ENCODE data around the gene ARHGAP10.

Gene ARHGAP10

DNA sequence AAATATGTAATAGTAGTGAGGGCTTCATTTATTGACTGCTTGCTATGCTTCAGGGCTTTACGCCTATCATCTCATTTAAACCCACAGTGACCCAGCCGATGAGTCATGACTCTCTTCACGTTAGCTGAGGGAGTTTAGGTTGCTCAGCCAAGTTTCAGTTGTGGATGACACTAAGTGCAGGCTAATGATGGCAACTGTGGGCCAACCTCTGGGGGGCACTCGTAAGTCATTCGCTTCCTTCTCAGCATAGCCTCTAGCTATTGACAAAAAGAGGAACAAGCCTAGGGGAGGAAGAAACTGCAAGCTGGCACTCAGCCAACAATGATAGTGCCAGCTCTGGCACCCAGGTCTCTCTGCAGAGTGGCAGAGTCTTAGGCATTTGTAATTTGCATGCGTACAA, 325.0 kb downstream of the ARHGAP10 start:
- no peak overlapping the region for H3K4me3 ChIP-seq (ENCODE audit: low read length)
- no peaks in the 10 kb centered on the region for H3K36me3 ChIP-seq (replicated peaks; ENCODE audit: insufficient read depth, low read length)
- no peaks in the 10 kb centered on the region for H3K9me2 ChIP-seq (replicated peaks; ENCODE audit: insufficient read depth, low read length)
- DNase-seq: peak; percentile 88
- H3K4me1 ChIP-seq (ENCODE audit: low read length): peaks cover 8% of the 10 kb centered on the region; the same call in 1 of the 2 replicates
- H3F3A ChIP-seq (ENCODE audit: insufficient read depth, low read length): no peaks in the 10 kb centered on the region
- H3K79me2 ChIP-seq (ENCODE audit: low read length): peaks cover 19% of the 10 kb centered on the region; the same call in 1 of the 2 replicates
- no peak overlapping the region for H2AFZ ChIP-seq (ENCODE audit: low read length)
- no peak overlapping the region for H3K4me2 ChIP-seq (ENCODE audit: low read depth, low read length)
- TF ChIP-seq, protein P1, sequence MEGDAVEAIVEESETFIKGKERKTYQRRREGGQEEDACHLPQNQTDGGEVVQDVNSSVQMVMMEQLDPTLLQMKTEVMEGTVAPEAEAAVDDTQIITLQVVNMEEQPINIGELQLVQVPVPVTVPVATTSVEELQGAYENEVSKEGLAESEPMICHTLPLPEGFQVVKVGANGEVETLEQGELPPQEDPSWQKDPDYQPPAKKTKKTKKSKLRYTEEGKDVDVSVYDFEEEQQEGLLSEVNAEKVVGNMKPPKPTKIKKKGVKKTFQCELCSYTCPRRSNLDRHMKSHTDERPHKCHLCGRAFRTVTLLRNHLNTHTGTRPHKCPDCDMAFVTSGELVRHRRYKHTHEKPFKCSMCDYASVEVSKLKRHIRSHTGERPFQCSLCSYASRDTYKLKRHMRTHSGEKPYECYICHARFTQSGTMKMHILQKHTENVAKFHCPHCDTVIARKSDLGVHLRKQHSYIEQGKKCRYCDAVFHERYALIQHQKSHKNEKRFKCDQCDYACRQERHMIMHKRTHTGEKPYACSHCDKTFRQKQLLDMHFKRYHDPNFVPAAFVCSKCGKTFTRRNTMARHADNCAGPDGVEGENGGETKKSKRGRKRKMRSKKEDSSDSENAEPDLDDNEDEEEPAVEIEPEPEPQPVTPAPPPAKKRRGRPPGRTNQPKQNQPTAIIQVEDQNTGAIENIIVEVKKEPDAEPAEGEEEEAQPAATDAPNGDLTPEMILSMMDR (IDR thresholded peaks at IDR 0.05; ENCODE audit: low read length): peak; percentile 81
- TF ChIP-seq EZH2phosphoT487 (IDR thresholded peaks at IDR 0.05; ENCODE audit: low read length): no peak
- no peak for TF ChIP-seq EZH2 (optimal IDR thresholded peaks at IDR 0.05; ENCODE audit: low read depth, low read length)
- no peaks in the 10 kb centered on the region for H3K27me3 ChIP-seq (replicated peaks; ENCODE audit: insufficient read depth, low read length)
- no peaks in the 10 kb centered on the region for H4K20me1 ChIP-seq (ENCODE audit: insufficient read depth, low read length)
- no peaks in the 10 kb centered on the region for H3K9me3 ChIP-seq (replicated peaks; ENCODE audit: insufficient read depth, low read length)
- H3K9ac ChIP-seq (ENCODE audit: low read length): no peak overlapping the region
- H3K27ac ChIP-seq (ENCODE audit: low read length): no peak overlapping the region

DNA sequence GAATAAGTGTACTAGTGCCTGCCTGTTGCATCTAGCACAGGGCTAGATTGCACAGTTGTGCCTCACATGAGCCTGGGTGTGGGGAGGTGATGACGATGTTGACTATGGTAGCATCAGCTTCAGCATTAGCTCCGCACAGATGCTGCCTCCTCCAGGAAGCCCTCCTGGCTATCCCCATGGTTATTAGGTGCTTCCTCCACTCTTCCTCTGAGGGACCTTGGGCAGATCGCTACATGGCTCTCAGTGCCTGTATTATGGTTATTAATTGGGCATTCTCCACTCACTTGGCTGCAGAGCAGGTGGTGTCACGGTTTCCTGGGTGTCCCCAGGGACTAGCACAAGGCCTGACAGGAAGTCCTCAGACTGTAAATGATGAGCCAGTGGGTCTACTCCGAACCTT, 325.6 kb downstream of the ARHGAP10 start:
- Histone ChIP-seq H3K79me2 (ENCODE audit: low read length) (peaks cover 19% of the 10 kb centered on the region; the same call in 1 of the 2 replicates), H3F3A (ENCODE audit: insufficient read depth, low read length) (no peaks in the 10 kb centered on the region), H3K4me3 (ENCODE audit: low read length) (no peak overlapping the region), H3K4me2 (ENCODE audit: low read depth, low read length) (no peak overlapping the region), H4K20me1 (ENCODE audit: insufficient read depth, low read length) (no peaks in the 10 kb centered on the region), H3K4me1 (ENCODE audit: low read length) (peaks cover 8% of the 10 kb centered on the region; the same call in 1 of the 2 replicates), H3K9me3 (replicated peaks; ENCODE audit: insufficient read depth, low read length) (no peaks in the 10 kb centered on the region), H3K27me3 (replicated peaks; ENCODE audit: insufficient read depth, low read length) (no peaks in the 10 kb centered on the region), H2AFZ (ENCODE audit: low read length) (no peak overlapping the region), H3K36me3 (replicated peaks; ENCODE audit: insufficient read depth, low read length) (no peaks in the 10 kb centered on the region), H3K9ac (ENCODE audit: low read length) (no peak overlapping the region), H3K9me2 (replicated peaks; ENCODE audit: insufficient read depth, low read length) (no peaks in the 10 kb centered on the region), H3K27ac (ENCODE audit: low read length) (no peak overlapping the region)
- no peak for DNase-seq
- TF ChIP-seq, protein P1 (IDR thresholded peaks at IDR 0.05; ENCODE audit: low read length): no peak
- TF ChIP-seq EZH2 (optimal IDR thresholded peaks at IDR 0.05; ENCODE audit: low read depth, low read length) (no peak), EZH2phosphoT487 (IDR thresholded peaks at IDR 0.05; ENCODE audit: low read length) (no peak)

DNA sequence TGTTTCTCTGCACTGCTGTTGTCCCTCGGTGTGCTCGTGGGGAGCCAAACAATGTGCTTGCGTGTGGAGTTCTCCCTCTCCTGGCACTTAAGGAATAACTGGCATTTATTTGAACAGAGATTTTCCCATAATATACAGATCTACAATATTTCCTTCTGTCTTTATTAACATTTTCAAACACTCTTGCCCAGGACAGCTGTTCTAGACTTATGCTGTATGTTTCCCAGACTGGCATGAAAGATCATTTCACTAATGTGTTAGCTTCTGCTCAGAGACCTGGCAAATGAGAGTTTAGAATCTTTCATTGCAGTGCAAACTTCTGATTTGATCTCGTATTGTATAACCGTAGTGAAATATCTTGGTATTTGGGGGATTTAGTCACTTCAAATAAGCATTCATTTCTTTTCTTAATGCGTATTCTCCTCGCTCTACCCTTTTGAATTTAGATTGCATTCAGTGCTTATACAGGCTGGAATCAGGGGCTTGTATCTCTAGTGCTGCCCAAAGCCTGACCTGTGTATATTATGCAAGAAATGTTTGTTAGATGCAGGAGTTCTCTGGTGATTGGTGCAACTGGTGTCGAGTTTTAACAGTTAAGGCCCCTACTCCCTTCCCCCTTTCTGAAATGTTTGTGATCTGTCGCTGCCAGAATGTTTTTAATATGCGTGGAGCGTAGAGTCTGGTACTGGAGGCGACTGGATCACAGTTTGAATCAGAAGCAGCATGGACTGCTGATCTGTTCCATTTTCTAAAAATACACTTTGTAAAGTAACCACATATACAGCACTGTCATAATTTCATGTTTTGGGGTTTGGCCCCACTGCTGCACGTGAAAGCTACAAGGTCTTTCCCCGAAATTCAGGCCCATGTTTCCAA, 326.3 kb downstream of the ARHGAP10 start:
- H2AFZ ChIP-seq (ENCODE audit: low read length): no peak overlapping the region
- peaks cover 19% of the 10 kb centered on the region; the same call in 1 of the 2 replicates for H3K79me2 ChIP-seq (ENCODE audit: low read length)
- H3K4me1 ChIP-seq (ENCODE audit: low read length): peaks cover 8% of the 10 kb centered on the region; the same call in 1 of the 2 replicates
- H3K27ac ChIP-seq (ENCODE audit: low read length): no peak overlapping the region
- no peaks in the 10 kb centered on the region for H3K9me2 ChIP-seq (replicated peaks; ENCODE audit: insufficient read depth, low read length)
- H3F3A ChIP-seq (ENCODE audit: insufficient read depth, low read length): no peaks in the 10 kb centered on the region
- DNase-seq: no peak
- H3K4me2 ChIP-seq (ENCODE audit: low read depth, low read length): no peak overlapping the region
- H4K20me1 ChIP-seq (ENCODE audit: insufficient read depth, low read length): no peaks in the 10 kb centered on the region
- no peak overlapping the region for H3K9ac ChIP-seq (ENCODE audit: low read length)
- no peaks in the 10 kb centered on the region for H3K36me3 ChIP-seq (replicated peaks; ENCODE audit: insufficient read depth, low read length)
- H3K27me3 ChIP-seq (replicated peaks; ENCODE audit: insufficient read depth, low read length): no peaks in the 10 kb centered on the region
- no peak overlapping the region for H3K4me3 ChIP-seq (ENCODE audit: low read length)
- no peaks in the 10 kb centered on the region for H3K9me3 ChIP-seq (replicated peaks; ENCODE audit: insufficient read depth, low read length)
- TF ChIP-seq, protein P1 (IDR thresholded peaks at IDR 0.05; ENCODE audit: low read length): no peak
- TF ChIP-seq EZH2phosphoT487 (IDR thresholded peaks at IDR 0.05; ENCODE audit: low read length) (no peak), EZH2 (optimal IDR thresholded peaks at IDR 0.05; ENCODE audit: low read depth, low read length) (no peak)

Data from MM.1S (cell line).